Osteoblast (primary cell): ENCODE measurements around the gene ANGEL1. TPM values are rescaled to one million over a fixed set of nuclear protein-coding genes. Genes with fewer than 3 reads are reported as not detected.

Source experiments
- DNase-seq: peaks from one replicate; pipeline ENCODE4 v3.0.0; 2011; ENCODE audit warnings: low spot score, mixed read lengths; ENCODE audit not compliant: insufficient read length; ENCODE audit errors: missing footprints
- H2AFZ ChIP-seq: 2 replicates; pipeline ENCODE4 v1.6.0; 2011; ENCODE audit warnings: mild to moderate bottlenecking, low read length
- H3K27ac ChIP-seq: 2 replicates; pipeline ENCODE4 v1.5.1; 2011; ENCODE audit warnings: mild to moderate bottlenecking, low read depth, low read length, moderate library complexity
- H3K27me3 ChIP-seq: 2 replicates; pipeline ENCODE4 v1.6.0; 2012; ENCODE audit warnings: mild to moderate bottlenecking, control low read depth, inconsistent platforms, low read length, moderate library complexity; ENCODE audit not compliant: insufficient read depth
- H3K36me3 ChIP-seq: 2 replicates; pipeline ENCODE4 v1.5.1; 2011; ENCODE audit warnings: mild to moderate bottlenecking, low read length, control low read depth, moderate library complexity; ENCODE audit not compliant: insufficient read depth
- H3K4me1 ChIP-seq: 2 replicates; pipeline ENCODE4 v1.5.1; 2011; ENCODE audit warnings: mild to moderate bottlenecking, low read length, control low read depth, moderate library complexity; ENCODE audit not compliant: insufficient read depth
- H3K4me2 ChIP-seq: 2 replicates; pipeline ENCODE4 v1.6.0; 2011; ENCODE audit warnings: mild to moderate bottlenecking, low read length; ENCODE audit not compliant: insufficient read depth
- H3K4me3 ChIP-seq: fragments of 200-600 bp; sonication (generic); 3 replicates; pipeline ENCODE4 v1.5.1; 2012; ENCODE audit warnings: mild to moderate bottlenecking, low read length, inconsistent platforms; ENCODE audit not compliant: insufficient read depth
- H3K79me2 ChIP-seq: 2 replicates; pipeline ENCODE4 v1.6.0; 2012; ENCODE audit warnings: mild to moderate bottlenecking, low read length, control low read depth, inconsistent platforms; ENCODE audit not compliant: insufficient read depth
- H3K9me3 ChIP-seq: 2 replicates; pipeline ENCODE4 v1.5.1; 2011; ENCODE audit warnings: low read depth, low read length, control low read depth
- H4K20me1 ChIP-seq: 2 replicates; pipeline ENCODE4 v1.6.0; 2012; ENCODE audit warnings: mild to moderate bottlenecking, low read length, control low read depth; ENCODE audit not compliant: insufficient read depth
- CTCF ChIP-seq: IDR thresholded peaks from 2 replicates; pipeline ENCODE4 v1.5.1; 2011; ENCODE audit warnings: mild to moderate bottlenecking, low read depth, low read length, moderate library complexity; ENCODE audit errors: extremely low read depth
- total RNA-seq: library from RNA; depleted of rRNA; stranded (reverse); fragments of >200 nt; gene quantifications from 2 replicates; pipeline ENCODE4 v1.2.3, GENCODE V29; 2012

The ANGEL1 gene
- total RNA-seq, 1 donor: 8.3 TPM

GRCh38 chr14:76755610-76756370 lies 56.9 kb downstream of the ANGEL1 start:
- no peak for TF ChIP-seq CTCF
- Histone ChIP-seq H3K79me2 (no peaks in the 10 kb centered on the region), H3K27ac (no peak overlapping the region), H3K9me3 (no peaks in the 10 kb centered on the region), H4K20me1 (no peaks in the 10 kb centered on the region), H2AFZ (no peak overlapping the region), H3K4me2 (no peak overlapping the region), H3K27me3 (peaks cover 3% of the 10 kb centered on the region), H3K36me3 (no peaks in the 10 kb centered on the region), H3K4me1 (peaks cover 3% of the 10 kb centered on the region), H3K4me3 (no peak overlapping the region)
- DNase-seq: no peak

DNA sequence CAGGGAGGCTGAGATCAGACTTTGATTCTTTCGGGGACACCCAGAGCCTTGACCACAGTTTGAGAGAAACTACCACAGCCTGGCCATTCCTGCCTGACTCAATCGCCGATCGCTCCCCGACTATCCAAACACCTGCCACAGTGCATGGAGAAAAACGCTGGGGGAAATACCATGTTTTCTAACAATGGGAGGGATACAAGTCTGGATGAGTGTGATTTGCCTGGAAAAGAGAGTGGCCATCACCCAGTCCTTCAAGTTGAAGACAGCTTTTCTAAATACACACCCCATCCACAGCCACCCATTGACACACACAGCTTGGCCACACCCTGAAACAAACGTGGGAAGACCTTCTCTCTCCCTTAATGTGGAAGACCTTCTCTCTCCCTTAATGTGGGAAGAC lies 58.1 kb downstream of the ANGEL1 start:
- H2AFZ ChIP-seq: no peak overlapping the region
- no peak overlapping the region for H3K4me2 ChIP-seq
- DNase-seq: no peak
- H3K36me3 ChIP-seq: no peaks in the 10 kb centered on the region
- peaks cover 3% of the 10 kb centered on the region for H3K27me3 ChIP-seq
- TF ChIP-seq CTCF: no peak
- no peaks in the 10 kb centered on the region for H3K9me3 ChIP-seq
- no peaks in the 10 kb centered on the region for H3K79me2 ChIP-seq
- no peak overlapping the region for H3K4me3 ChIP-seq
- no peak overlapping the region for H3K27ac ChIP-seq
- H3K4me1 ChIP-seq: no peaks in the 10 kb centered on the region
- no peaks in the 10 kb centered on the region for H4K20me1 ChIP-seq

DNA sequence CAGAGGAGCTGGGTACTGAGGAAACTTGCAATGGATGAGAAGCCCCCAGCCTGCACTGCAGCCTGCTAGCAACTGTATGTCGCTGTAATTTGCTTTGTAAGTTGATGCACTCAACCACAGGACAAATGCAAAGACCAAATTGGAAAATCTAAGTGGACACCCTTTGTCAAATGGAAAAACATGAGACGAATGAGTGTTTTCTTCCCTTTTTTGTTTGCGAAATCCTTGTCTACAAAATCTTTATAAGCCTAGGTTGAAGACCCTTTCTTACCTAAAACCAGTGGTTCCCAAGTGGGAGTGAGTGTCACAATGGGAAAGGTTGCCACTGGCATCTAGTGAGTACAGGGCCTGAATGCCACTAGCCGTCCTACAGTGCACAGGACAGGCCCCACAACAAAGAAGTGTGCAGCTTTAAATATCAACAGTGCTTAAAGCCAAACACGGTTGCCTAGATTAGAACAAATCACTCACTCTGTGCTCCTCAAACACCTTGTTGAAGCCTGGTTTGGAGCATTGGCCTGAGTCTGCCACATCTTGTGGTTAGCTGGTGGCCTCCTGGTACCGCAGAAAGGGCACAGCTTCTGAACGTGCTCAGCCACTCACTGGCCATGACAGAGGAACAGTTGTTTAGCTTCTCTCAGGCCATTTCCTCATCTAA lies 59.0 kb downstream of the ANGEL1 start:
- Histone ChIP-seq H3K27me3 (peaks cover 3% of the 10 kb centered on the region), H3K9me3 (no peaks in the 10 kb centered on the region), H2AFZ (no peak overlapping the region), H3K4me3 (no peak overlapping the region), H3K4me2 (no peak overlapping the region), H3K79me2 (no peaks in the 10 kb centered on the region), H3K27ac (no peak overlapping the region), H3K36me3 (no peaks in the 10 kb centered on the region), H3K4me1 (no peaks in the 10 kb centered on the region), H4K20me1 (no peaks in the 10 kb centered on the region)
- no peak for DNase-seq
- TF ChIP-seq CTCF: no peak

DNA sequence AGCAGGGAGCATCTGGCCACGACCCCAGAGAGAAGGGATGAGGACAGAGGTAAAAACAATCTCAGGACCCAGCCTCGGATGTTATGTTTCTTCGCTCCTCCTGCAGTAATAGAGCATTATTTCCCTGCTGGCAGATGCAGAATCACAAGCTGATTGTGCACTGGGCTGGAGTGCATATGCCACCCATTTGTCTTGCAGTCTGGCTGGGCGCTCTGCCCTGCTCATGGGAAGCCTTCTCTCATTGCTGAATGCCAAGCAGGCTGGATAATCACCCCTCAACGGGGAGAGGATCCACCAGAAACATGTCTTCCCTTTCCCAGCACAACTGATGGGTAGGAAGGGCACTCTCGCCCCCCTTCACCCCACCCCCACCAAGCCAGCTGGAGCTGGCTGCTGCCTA lies 59.9 kb downstream of the ANGEL1 start:
- DNase-seq: no peak
- TF ChIP-seq CTCF: no peak
- H3K4me1 ChIP-seq: no peaks in the 10 kb centered on the region

More for the DNA sequence above, 59.9 kb downstream of the ANGEL1 start:
- Histone ChIP-seq H3K36me3 (no peaks in the 10 kb centered on the region), H3K27ac (no peak overlapping the region), H2AFZ (no peak overlapping the region), H3K4me3 (no peak overlapping the region), H3K79me2 (no peaks in the 10 kb centered on the region), H3K27me3 (peaks cover 3% of the 10 kb centered on the region), H3K9me3 (no peaks in the 10 kb centered on the region), H4K20me1 (no peaks in the 10 kb centered on the region), H3K4me2 (no peak overlapping the region)
